ENCODE results near the gene ZNF778. TPM values are rescaled to one million over a fixed set of nuclear protein-coding genes. Genes with fewer than 3 reads are reported as not detected.

ZNF778 gene
- total RNA-seq, 1 experiment from 2014 or later: 16.4 TPM

- WGBS (ENCODE audit: extremely low coverage, insufficient read length, low lambda C conversion rate): no CpG with 5 or more reads among the region's 39 CpGs
- H3K36me3 Mint-ChIP-seq (ENCODE audit: insufficient read depth in 1 of 3, low read depth in 3 of 3): peaks cover 25 to 76% (median 76%) of the 10 kb centered on the region in 3 experiments
These were observed 58.6 kb downstream of the ZNF778 start for GRCh38 chr16:89275837-89276720.

More at GRCh38 chr16:89275837-89276720, 58.6 kb downstream of the ZNF778 start:
- H3K56ac ChIP-seq (ENCODE audit: insufficient read length, low read depth, low read length): no peak overlapping the region
- H3K27ac ChIP-seq (ENCODE audit: insufficient read length, low read depth, low read length): no peak overlapping the region
- Mint-ChIP-seq H3K4me1 (no peaks in the 10 kb centered on the region), H3K27me3 (ENCODE audit: low read depth) (no peaks in the 10 kb centered on the region), H3K4me3 (no peak overlapping the region), H3K9me3 (no peaks in the 10 kb centered on the region), H3K27ac (peak overlapping the region in 2 of 3 experiments; percentile 8 to 18; a peak in 2 of 7 replicates)
- H3K23me2 ChIP-seq (ENCODE audit: insufficient read length, low read depth, low read length, poor library complexity, severe bottlenecking): no peaks in the 10 kb centered on the region
- H3K9me3 ChIP-seq (ENCODE audit: control insufficient read depth, low read depth, low read length): no peaks in the 10 kb centered on the region
- H3K18ac ChIP-seq (ENCODE audit: insufficient read length, low read depth, low read length): no peak overlapping the region
- no peak for TF ChIP-seq CTCF (conservative IDR thresholded peaks at IDR 0.05)
- no peak overlapping the region for H4K5ac ChIP-seq (ENCODE audit: insufficient read length, low read depth, low read length)
- no peak overlapping the region for H3T11ph ChIP-seq (ENCODE audit: low read length)
- H2BK20ac ChIP-seq (ENCODE audit: low read depth, low read length, poor library complexity, severe bottlenecking): no peak overlapping the region
- no peak overlapping the region for H2AK5ac ChIP-seq (ENCODE audit: insufficient read length, low read length)
- H2BK12ac ChIP-seq (ENCODE audit: insufficient read length, low read depth, low read length): no peak overlapping the region
- peaks cover 3% of the 10 kb centered on the region for H3K79me1 ChIP-seq (ENCODE audit: insufficient read depth, low read depth, low read length, poor library complexity, severe bottlenecking)
- H3K4me2 ChIP-seq (ENCODE audit: insufficient read depth, insufficient read length, low read length): no peak overlapping the region
- no peaks in the 10 kb centered on the region for H4K20me1 ChIP-seq (ENCODE audit: control insufficient read depth, insufficient read depth, insufficient read length)
- H3K9ac ChIP-seq (ENCODE audit: extremely low read depth, insufficient read length, low read length): no peak overlapping the region
- H4K8ac ChIP-seq (replicated peaks; ENCODE audit: insufficient read length, low read depth, low read length): no peak overlapping the region
- H3K4ac ChIP-seq (ENCODE audit: low read depth, low read length): no peak overlapping the region
- H2BK120ac ChIP-seq (ENCODE audit: low read depth, low read length, poor library complexity, severe bottlenecking): no peak overlapping the region
- H2AFZ ChIP-seq (ENCODE audit: low read length): no peak overlapping the region
- H3K14ac ChIP-seq (ENCODE audit: insufficient read depth, low read length): no peak overlapping the region; the same call in 1 of the 2 replicates
- no peaks in the 10 kb centered on the region; the same call in 1 of the 2 replicates for H3K79me2 ChIP-seq (ENCODE audit: insufficient read depth, low read length)
- H4K91ac ChIP-seq (ENCODE audit: insufficient read length, low read depth, low read length): no peak overlapping the region
- no peak overlapping the region for H3K23ac ChIP-seq (ENCODE audit: insufficient read length, low read depth, low read length)
- no peak overlapping the region for H2BK15ac ChIP-seq (ENCODE audit: low read depth, low read length)
- H3K4me1 ChIP-seq (ENCODE audit: insufficient read depth, low read length): no peaks in the 10 kb centered on the region
- no peak for DNase-seq
- no peak overlapping the region for H2BK5ac ChIP-seq (ENCODE audit: insufficient read length, low read length)
- no peaks in the 10 kb centered on the region for H3K27me3 ChIP-seq (ENCODE audit: insufficient read depth, low read length)
